Fibroblast of skin of scalp (primary cell): Measurements from ENCODE around the gene RUNX1. TPM values are rescaled to one million over a fixed set of nuclear protein-coding genes. Genes with fewer than 3 reads are reported as not detected.

Source experiments
- DNase-seq: peaks from one replicate; pipeline ENCODE4 v3.0.0-alpha.2; 2013
- polyA plus RNA-seq, 2 experiments: library from polyadenylated mRNA; unstranded; fragments of 120-200 nt; gene quantifications; one replicate each; pipeline ENCODE4 v1.2.1, GENCODE V29; 2013; ENCODE audit not compliant: insufficient read length in 2 of 2

The RUNX1 gene
- 32.4 TPM for polyA plus RNA-seq (2013, experiment 1 of 2; ENCODE audit: insufficient read length)
- polyA plus RNA-seq (2013, experiment 2 of 2; ENCODE audit: insufficient read length): 35.1 TPM

DNA sequence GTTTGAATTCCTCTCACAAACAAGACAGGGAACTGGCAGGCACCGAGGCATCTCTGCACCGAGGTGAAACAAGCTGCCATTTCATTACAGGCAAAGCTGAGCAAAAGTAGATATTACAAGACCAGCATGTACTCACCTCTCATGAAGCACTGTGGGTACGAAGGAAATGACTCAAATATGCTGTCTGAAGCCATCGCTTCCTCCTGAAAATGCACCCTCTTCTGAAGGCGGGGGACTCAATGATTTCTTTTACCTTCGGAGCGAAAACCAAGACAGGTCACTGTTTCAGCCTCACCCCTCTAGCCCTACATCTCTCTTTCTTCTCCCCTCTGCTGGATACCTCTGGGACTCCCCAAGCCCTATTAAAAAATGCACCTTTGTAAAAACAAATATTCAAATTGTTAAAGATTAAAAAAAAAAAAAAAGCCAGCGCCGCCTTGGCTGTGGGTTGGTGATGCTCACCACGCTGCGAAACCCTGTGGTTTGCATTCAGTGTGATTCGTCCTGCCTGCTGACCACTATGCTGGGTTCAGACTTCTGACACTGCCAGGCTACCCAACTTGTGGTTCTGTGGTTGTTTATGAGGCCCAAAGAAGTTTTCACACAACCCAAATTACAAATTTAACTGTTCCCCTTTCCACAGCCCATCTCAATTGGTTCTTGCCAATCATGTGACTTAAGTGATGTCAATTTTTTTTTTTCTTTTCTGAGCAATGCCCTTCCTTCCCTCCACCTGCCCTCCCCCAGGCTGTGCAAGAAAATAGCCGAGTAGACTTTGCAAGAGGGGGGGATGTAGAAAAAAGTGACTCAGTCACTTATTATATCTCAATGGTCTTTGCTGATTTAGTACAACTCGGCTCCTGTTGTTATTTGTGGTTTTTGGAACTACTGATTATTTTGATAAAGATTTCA, at the start of gene RUNX1:
TSS of gene RUNX1 (minus strand) at position 597 of the 912 bp plus-strand sequence.
- peak; percentile 66 for DNase-seq

DNA sequence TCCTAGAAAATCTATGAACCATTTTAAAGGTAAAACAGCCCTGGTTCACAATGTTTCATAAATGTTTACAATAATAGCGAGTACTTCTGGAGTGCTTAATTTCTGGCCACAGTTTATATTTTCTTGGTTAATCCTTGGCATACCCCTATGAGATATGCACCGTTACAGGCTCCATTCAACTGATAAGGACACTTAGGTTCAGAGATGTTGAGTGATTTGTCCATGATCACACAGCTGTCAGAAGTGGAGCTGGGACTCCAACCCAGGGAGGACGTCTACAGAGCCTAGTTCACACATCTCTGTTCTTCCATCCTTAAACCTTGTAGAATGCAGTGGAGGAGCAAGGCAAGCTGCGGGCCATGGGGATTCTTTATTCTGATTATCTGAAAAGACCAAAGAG, 48.4 kb upstream of the RUNX1 start:
- DNase-seq: no peak

DNA sequence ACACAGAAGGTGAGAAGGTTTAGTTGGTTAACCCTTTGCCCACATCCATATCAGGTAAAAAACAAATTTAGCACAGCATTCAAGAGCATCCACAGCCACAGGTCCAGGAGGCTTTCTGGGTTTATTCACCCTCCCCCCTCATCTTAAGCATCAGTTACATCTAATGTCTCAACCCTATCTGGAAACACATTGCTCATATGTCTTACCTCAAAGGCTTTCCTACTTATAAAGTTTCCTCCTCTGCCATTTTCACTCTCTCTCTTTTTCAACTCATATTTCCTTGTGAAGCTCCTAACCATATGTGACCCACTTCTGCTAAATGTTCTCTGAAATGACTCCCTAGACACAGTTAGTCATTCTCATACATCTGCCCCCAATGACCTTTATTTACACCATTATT, 47.9 kb upstream of the RUNX1 start:
- DNase-seq: no peak

DNA sequence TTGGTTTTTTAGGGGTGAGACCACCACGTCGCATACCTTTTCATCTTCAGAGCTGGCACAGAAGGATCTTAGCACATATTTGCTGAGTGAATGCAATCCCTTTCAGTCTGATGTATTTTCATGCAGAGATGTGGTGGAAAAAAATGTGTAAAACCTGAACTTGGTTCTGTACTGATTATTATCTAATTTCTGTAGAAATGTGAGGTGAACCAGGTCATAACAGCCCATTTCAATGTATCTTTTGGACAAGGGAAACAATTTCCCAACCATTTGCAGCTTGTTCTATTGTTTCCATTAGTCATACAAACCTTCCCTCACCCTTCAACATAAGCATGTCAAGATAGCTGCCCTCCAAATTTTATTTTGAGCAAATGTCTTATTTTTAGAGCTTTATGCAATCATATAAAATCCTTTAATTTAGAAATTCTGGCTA, 46.8 kb upstream of the RUNX1 start:
- peak; percentile 42 for DNase-seq

DNA sequence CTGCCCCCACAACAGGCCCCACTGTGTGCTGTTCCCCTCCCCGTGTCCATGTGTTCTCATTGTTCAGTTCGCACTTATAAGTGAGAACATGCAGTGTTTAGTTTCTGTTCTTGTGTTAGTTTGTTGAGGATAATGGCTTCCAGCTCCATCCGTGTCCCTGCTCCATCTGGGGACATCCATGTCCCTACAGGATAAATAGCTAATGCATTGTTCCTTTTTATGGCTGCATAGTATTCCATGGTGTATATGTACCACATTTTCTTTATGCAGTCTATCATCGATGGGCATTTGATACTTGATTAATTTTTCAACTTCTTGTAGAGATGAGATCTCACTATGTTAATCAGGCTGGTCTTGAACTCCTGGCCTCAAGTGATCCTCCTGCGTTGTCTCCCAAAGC, 44.4 kb upstream of the RUNX1 start:
- DNase-seq: no peak

DNA sequence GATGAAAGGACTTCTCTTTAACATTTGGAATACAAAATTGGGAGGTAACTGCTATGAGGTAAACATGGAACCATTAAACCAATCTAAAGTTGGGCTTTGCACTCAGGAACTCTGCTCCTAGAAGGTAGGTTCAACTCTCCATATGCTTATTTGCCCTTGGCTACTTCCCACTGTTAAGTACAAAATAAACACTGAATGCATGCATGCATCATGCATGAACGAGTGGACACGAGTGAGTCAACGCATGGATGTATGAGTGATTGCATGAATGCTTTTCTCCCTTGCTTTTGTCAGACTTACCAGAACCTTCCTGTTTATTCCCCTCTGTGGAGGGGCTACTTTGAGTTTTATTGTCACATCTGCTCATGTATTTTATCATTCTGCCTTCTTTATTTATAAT, 42.4 kb upstream of the RUNX1 start:
- DNase-seq: no peak

DNA sequence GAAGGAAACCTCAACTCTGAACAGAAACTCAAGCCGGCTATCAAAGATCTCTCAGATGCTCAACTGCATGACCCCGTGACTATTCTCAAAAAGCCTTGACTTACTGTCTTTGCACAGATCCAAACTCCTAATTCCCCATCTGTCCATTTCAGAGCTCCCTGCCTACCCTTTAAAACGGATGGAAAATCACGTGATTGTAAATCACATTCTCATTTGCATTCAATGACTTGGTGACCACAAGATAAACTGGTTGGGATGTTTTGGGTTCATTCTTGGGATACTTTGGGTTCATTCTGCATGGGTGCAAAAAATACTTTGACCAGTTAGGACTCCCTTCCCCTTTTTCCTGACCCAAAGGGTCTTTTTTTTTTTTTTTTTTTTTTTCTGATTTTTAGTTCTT, 41.3 kb upstream of the RUNX1 start:
- DNase-seq: no peak

DNA sequence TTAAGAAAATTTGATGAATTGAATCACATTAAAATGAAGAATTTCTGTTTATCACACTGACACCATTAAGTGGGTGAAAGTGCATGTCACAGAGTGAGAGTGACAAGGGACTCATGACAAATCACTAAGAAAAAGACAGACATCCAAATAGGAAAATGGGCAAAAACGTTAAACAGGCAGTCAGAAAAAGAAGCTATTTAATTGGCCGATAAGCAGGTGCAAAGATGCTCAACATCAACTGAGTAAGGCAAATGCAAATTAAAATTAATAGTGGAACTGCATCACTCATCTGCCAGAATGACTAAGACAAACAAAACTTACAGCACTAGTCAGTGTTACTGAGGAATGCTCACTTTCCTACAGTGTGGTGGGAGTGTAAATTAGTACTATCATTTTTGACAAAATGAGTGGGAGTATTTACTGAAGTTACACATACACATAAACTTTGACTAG, 39.2 kb upstream of the RUNX1 start:
- DNase-seq: peak; percentile 31

DNA sequence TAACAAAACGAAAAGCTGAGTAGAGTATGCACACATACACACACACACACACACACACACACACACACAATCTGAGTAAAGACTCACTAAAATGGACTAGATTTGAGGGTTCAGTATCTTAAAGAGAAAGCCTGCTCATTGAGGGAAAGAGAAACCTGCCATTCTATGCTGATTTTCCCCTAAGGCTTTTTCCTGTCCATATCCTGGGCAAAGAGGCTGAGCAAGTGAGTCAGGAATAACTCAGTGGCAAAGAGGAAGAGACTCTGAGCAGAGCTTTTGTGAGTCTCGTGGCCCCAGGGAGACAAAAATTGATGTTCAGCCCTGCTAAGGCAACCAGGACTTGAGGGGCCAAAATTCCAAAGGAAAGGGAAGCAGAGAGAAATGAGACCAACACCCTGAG, 37.3 kb upstream of the RUNX1 start:
- DNase-seq: peak; percentile 54

DNA sequence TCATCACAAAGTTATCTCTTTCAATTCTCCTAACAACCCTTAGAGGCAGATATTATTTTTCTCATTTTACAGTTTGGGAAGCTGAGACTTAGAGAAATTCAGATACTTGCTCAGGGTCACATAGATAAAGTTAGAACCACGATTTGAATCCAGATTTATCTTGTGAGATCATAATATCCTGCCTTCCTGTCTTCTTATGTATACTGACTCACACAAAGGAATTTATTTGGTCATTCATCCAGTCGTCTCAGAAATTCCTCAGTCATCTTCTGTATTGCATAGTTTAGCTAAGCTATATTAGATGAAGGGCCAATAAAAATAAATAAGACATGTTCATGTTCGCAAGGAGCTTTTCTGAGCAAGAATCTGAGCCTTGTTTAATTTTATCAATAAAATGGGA, 35.8 kb upstream of the RUNX1 start:
- DNase-seq: peak; percentile 97

DNA sequence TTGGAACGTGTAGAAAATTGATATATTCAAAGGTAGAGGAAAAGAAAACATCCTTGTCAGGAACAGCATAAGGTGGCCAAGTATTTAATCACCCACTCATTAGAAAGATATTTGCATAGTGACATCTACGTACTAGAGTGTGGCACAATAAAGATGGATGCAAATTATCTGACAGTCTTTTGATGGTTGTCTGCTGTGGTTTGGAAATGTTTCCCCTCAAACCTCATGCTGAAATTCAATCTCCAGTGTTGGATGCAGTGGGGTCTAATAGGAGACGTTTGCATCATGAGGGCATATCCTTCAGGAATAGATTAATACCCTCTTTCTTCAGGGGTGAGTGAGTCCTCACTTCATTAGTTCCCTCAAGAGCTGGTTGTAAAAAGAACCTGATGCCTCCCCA, 34.1 kb upstream of the RUNX1 start:
- no peak for DNase-seq

DNA sequence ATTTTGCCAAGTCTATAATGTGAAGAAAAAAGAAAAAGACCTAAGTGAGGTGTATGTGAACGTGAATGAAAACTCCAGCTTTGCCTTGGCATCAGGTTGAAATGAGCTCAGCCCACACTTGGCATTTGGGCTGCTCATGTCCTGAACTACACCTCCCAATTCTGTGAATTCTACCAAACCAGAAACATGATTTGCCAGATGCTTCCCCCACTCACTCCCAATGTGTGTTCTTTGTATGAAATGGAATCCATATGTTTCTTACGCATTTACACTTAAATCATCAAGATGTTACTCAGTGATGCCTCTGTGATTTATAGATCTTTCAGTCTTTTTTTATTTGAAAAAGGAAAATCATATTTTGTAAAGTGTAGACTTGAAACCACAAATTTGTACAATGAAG, 32.8 kb upstream of the RUNX1 start:
- peak; percentile 64 for DNase-seq

DNA sequence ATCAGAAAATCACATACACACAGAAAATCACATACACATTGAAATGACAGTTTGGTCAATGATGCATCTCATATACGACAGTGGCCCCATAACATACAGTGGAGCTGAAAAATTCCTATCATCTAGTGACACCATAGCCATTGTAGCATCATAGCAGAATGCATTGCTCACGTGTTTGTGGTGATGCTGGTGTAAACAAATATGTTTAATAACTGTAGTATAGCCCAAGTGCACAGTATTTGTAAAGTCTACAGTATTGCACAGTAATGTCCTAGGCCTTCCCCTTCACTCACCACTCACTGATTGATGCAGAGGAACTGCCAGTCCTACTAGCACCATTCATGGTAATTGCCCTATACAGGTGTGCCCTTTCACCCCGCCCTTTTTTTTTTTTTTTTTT, 30.1 kb upstream of the RUNX1 start:
- DNase-seq: no peak

DNA sequence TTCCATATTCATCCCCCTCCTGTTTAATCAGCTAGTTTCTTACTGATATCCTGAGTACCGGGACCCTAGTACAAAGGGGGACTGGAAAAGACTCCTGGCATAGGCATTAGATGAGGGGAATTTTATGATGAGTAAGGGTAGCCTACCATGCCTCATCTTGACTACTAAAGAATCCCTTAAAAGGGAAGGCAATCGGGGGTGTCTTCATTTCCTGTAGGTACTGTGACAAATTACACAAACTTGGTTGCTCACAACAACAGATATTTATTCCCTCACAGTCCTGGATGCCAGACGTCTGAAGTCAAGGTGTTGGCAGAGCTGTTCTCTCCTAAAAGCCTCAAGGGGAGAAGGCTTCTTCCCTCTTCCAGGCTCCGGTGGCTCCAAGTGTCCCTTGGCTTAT, 28.9 kb upstream of the RUNX1 start:
- DNase-seq: no peak

DNA sequence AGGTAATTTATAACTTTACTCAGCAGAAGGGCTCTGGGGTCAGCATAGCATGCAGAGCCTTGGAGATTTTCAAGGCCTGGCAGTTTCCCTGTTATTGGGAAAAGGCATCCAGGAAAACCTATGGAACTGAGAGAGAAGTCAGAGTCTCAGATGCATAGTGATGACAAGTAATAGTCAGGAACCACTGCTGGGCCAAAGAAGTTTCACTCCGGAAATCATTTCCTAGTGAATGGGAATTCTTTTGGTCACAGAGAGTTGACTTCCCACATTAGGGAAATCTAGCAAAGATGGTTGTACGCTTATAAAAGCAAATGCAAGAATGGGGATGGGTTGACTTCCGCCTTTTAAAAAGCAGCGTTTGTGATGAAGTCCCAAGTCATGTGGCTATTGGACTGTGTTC, 28.4 kb upstream of the RUNX1 start:
- peak; percentile 50 for DNase-seq

DNA sequence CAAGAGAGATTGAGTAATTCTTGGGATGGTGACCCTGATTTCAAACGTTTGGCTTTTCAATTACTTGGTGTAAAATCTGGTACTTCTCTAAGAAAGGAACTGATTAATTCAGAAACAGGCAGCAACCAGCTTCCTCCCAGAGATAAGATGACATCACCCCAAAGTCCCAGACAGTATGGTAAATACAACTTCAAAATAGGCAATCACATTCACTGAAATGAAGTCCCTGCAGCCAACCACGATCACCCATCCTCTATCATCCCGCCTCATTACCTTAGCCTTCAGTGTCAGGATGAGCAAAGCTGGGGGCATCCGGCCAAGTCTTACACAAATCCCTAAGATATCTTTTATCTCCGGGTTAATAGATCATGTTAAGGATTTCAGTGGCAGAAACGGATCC, 26.4 kb upstream of the RUNX1 start:
- DNase-seq: peak; percentile 66

DNA sequence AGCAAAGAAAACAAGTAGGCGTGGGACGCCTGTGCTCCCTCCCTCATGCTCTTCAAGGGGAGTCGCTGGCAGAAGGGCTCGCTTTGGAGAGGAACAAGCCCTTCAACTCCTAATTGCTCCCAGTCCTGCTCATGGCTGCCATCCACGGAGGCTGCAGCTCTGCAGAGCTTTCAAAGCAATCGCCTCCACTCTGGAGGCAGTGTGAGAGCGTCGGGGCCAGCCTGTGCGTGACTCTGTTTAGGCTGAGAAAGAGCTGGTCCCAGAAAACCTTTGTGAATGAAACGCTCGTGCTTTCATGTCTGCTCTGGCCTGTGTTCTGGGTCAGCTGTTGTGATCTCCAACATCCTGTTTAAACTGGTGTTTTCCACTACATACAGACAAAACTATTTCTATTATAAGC, 23.9 kb upstream of the RUNX1 start:
- DNase-seq: peak; percentile 68

DNA sequence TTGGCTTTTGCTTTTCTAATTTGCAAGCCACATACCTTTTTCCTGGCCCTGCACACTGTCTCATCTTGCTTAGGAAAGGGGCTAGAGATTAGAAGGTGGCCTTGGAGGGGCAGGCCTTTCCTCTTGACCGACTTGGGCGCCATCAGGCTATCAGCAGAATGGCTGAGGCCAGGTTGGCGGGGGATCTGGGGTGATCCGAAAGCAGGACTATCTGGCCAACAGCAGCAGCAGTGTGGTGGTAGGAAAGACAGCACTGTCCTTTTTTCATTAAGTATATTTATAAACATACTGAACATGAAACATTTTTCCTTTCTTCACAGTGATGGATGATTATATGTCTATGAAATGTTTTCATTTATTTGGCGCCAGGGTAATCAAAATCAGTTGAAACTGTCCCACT, 23.5 kb upstream of the RUNX1 start:
- no peak for DNase-seq

DNA sequence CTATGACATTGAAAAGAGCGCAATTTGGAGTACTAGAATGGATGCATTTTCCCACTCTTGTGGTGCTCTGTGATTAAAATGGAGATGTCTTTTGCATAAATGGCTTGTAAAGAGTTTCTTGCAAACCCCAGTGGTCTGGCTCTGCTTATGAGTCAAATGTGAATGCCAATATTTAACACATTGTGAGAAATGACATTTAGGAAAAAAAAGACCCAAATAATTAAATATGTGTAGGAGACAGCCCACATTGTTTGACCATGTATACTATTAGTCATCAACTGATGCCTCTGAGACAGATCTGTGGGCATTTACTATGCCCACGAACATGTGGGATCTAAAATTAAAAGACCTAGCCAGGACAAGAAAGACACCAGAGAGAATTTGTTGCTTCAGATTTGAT, 22.2 kb upstream of the RUNX1 start:
- DNase-seq: no peak

DNA sequence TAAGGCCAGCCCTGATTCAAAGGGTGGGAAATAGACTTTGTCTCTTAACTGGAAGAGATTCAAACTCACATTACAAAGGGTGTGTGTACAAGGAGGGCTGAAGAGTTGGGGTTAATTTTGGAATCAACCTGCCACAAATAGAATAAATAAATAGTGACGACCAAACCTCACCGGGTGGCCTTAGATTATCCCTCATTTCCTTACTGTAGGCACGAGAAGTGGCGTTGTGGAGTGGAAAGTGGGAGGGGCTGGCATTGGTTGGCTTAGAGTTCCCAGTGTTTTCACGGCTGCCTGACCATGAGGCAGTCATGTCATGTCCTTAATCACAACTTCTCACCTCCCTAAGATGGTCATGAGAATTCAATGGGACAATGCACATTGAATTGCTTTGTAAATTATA, 21.3 kb upstream of the RUNX1 start:
- DNase-seq: no peak

DNA sequence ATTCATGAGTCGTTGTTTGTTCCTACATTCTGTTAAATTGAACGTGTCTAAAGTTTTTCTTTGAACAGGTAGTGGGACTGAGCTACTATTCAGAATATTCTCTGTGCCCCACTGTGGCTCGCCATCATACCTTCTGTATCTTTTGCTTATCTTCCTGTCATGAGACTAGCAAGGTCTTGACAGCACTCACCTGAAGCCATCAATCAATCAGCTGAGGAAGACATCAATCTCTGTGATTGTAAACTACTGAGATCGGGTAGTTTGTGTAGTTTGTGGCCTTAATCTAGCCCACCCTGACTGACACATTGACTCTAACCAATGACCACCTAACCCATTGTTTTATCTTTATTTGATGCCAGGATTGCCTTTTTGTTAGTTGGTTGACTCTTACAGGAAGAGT, 17.7 kb upstream of the RUNX1 start:
- DNase-seq: no peak

DNA sequence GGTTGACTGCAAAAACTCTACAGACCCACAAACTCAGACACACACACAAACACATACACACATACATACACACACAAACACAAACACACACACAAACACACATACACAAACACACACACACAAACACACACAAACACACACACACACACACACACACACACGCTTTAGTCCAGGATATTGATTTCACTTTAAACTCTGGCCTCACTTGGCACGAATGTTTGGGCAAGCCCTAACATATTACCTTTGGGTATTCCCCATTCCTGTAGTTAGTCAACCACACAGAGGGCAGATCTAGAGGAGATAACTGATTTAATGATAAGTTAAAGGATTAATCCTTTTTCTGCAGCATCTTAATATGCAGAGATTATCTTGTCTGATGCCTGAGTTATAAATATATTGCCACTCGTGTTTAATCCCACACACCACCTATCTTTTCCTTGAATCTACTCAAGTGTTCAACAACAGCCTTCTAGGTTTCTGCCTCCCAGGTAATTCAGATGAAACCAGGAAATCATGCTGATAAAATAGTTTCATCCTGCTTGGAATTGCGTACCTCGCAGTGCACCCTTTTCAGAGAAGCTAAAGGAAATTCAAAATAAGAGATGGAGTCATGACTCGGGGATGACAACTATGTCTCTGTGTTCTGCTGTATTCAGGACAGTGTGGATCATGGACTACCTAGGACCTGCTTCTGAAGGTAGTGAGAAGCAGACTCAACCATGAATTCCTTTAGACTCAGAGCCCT, 14.5 kb upstream of the RUNX1 start:
- DNase-seq: no peak

DNA sequence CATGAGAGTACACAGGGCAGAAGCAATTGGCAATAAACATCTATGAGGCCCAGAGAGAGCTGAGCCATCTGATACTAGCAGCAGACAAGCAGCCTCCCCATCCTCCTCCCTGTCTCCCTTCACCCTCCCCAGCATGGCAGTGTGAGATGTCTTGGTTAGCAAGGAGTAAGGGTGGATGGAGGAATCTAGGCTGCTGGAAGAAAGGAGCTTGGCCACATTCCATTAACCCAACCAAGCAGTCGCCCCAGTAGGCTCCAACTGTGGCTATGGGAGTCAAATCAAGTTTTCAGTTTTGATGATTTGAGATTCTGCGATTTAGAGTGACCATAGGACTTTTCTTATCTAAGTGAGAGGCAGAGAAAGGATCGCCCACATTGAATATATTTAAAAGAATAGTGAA, 12.9 kb upstream of the RUNX1 start:
- DNase-seq: no peak

DNA sequence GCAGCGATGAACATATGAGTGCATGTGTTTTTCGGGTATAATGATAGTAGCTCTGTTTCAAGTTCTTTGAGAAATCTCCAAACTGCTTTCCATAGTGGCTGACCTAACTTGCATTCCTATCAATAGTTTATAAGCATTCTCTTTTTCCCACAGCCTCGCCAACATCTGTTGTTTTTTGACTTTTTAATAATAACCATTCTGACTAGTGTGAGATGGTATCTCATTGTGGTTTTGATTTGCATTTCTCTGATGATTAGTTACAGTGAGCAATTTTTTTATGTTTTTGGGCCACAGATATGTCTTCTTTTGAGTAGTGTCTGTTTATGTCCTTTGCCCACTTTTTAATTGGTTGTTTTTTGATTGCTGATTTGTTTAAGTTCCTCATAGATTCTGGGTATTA, 10.6 kb upstream of the RUNX1 start:
- peak; percentile 73 for DNase-seq
